CD14-positive monocyte (primary cell): Measurements from ENCODE around the gene PPFIBP2. TPM values are rescaled to one million over a fixed set of nuclear protein-coding genes. Genes with fewer than 3 reads are reported as not detected.
A peak's percentile ranks its signal among the peaks of the same experiment; 100 is the strongest.

Source experiments
- DNase-seq, 3 donors: peaks; one replicate each; pipeline ENCODE4 v3.0.0-alpha.2; 2011 to 2022
- H2AFZ ChIP-seq: 2 replicates; pipeline ENCODE4 v1.6.0; 2012; ENCODE audit warnings: mild to moderate bottlenecking, low read depth, low read length, inconsistent platforms; ENCODE audit not compliant: insufficient read depth, poor library complexity, severe bottlenecking
- H3K27ac ChIP-seq, 2 donors: 1 replicate in 1 of 2; 2 replicates in 1 of 2; pipeline ENCODE4 v1.5.1; 2012 to 2013; ENCODE audit warnings: low read length in 2 of 2, control low read depth in 1 of 2, inconsistent platforms in 1 of 2, low read depth in 1 of 2, mild to moderate bottlenecking in 1 of 2
- H3K27me3 ChIP-seq, 2 donors: one replicate each; pipeline versions ENCODE4 v1.6.0 to v1.6.1; 2011 to 2013; ENCODE audit warnings: low read length in 2 of 2; ENCODE audit not compliant: control insufficient read depth in 2 of 2, insufficient read depth in 2 of 2
- H3K36me3 ChIP-seq, 2 donors: replicated peaks in 1 of 2; 1 replicate in 1 of 2; 2 replicates in 1 of 2; pipeline versions ENCODE4 v1.5.1 to v1.6.1; 2012 to 2013; ENCODE audit warnings: low read length in 2 of 2, control low read depth in 1 of 2, inconsistent platforms in 1 of 2, mild to moderate bottlenecking in 1 of 2; ENCODE audit not compliant: insufficient read depth in 2 of 2, control insufficient read depth in 1 of 2
- H3K4me1 ChIP-seq, 2 donors: 1 replicate in 1 of 2; 2 replicates in 1 of 2; pipeline versions ENCODE4 v1.5.1 to v1.6.1; 2012 to 2013; ENCODE audit warnings: low read length in 2 of 2, control low read depth in 1 of 2, inconsistent platforms in 1 of 2, mild to moderate bottlenecking in 1 of 2, moderate library complexity in 1 of 2; ENCODE audit not compliant: insufficient read depth in 2 of 2, control insufficient read depth in 1 of 2
- H3K4me2 ChIP-seq: replicated peaks from 2 replicates; pipeline ENCODE3; 2012; ENCODE audit warnings: low read length, moderate library complexity, mild to moderate bottlenecking; ENCODE audit not compliant: poor library complexity, severe bottlenecking; ENCODE audit errors: extremely low read depth
- H3K4me3 ChIP-seq, 3 experiments: fragments of 200-600 bp in 1 of 3; sonication (generic) in 1 of 3; replicated peaks in 1 of 3; 1 replicate in 2 of 3; 2 replicates in 1 of 3; pipeline ENCODE4 v1.5.1; 2011 to 2013; ENCODE audit warnings: low read length in 3 of 3, mild to moderate bottlenecking in 3 of 3, control low read depth in 2 of 3, low read depth in 2 of 3, inconsistent platforms in 1 of 3, moderate library complexity in 1 of 3
- H3K79me2 ChIP-seq: 2 replicates; pipeline ENCODE4 v1.6.0; 2012; ENCODE audit warnings: mild to moderate bottlenecking, control low read depth, inconsistent platforms, low read length, moderate library complexity; ENCODE audit not compliant: insufficient read depth
- H3K9ac ChIP-seq: 2 replicates; pipeline ENCODE4 v1.6.0; 2017; ENCODE audit warnings: low read length, mild to moderate bottlenecking; ENCODE audit not compliant: insufficient read depth, poor library complexity, severe bottlenecking
- H3K9me3 ChIP-seq, 2 donors: replicated peaks in 1 of 2; 1 replicate in 1 of 2; 2 replicates in 1 of 2; pipeline versions ENCODE4 v1.5.1 to v1.6.1; 2012 to 2013; ENCODE audit warnings: low read length in 2 of 2, control low read depth in 1 of 2; ENCODE audit not compliant: control insufficient read depth in 1 of 2, insufficient read depth in 1 of 2
- H4K20me1 ChIP-seq: 2 replicates; pipeline ENCODE4 v1.6.0; 2012; ENCODE audit warnings: mild to moderate bottlenecking, low read length, control low read depth, moderate library complexity; ENCODE audit not compliant: insufficient read depth
- H3K27ac Mint-ChIP-seq, 7 donors: one replicate each; pipeline ENCODE4 v1.8.0; 2020; ENCODE audit warnings: mild to moderate bottlenecking in 7 of 7, mixed read lengths in 7 of 7, moderate library complexity in 6 of 7, inconsistent platforms in 2 of 7
- H3K27me3 Mint-ChIP-seq, 3 donors: one replicate each; pipeline ENCODE4 v1.8.0; 2021 to 2022; ENCODE audit warnings: low read depth in 3 of 3, mild to moderate bottlenecking in 3 of 3, mixed read lengths in 3 of 3, moderate library complexity in 3 of 3, inconsistent platforms in 1 of 3
- H3K36me3 Mint-ChIP-seq, 2 donors: one replicate each; pipeline ENCODE4 v1.8.0; 2020; ENCODE audit warnings: mixed read lengths in 2 of 2, inconsistent platforms in 1 of 2, mild to moderate bottlenecking in 1 of 2
- H3K4me1 Mint-ChIP-seq: one replicate; pipeline ENCODE4 v1.8.0; 2020; ENCODE audit warnings: mild to moderate bottlenecking, mixed read lengths
- H3K4me3 Mint-ChIP-seq, 2 donors: one replicate each; pipeline ENCODE4 v1.8.0; 2020; ENCODE audit warnings: mild to moderate bottlenecking in 2 of 2, mixed read lengths in 2 of 2, moderate library complexity in 1 of 2
- H3K9me3 Mint-ChIP-seq, 7 donors: one replicate each; pipeline ENCODE4 v1.8.0; 2020 to 2022; ENCODE audit warnings: mixed read lengths in 7 of 7, mild to moderate bottlenecking in 6 of 7, moderate library complexity in 6 of 7, inconsistent platforms in 2 of 7
- CTCF ChIP-seq: fragments of 200-600 bp; IDR thresholded peaks from one replicate; pipeline ENCODE4 v1.8.0; 2022; ENCODE audit warnings: antibody characterized with exemption, mild to moderate bottlenecking
- WGBS: methylation state at CpG from one replicate; pipeline ENCODE4 v1.1.5; 2013; ENCODE audit warnings: missing lambda C conversion rate; ENCODE audit not compliant: insufficient coverage; 5-methylcytosine and 5-hydroxymethylcytosine counted together
- intact Hi-C, 2 donors: fragments of 100-400 bp; cut with micrococcal nuclease; formaldehyde crosslinking; loops; one replicate each; pipeline versions ENCODE4 v1.15.0 to v1.15.1; 2023
- polyA plus RNA-seq, 3 donors: library from polyadenylated mRNA; depleted of rRNA in 1 of 3; unstranded in 2 of 3; stranded (reverse) in 1 of 3; fragments of 300-500 nt in 2 of 3; fragments of >200 nt in 1 of 3; fragmentation: Illumina TruSeq in 2 of 3; gene quantifications; 1 replicate in 2 of 3; 2 replicates in 1 of 3; pipeline ENCODE4 v1.2.3, GENCODE V29; 2012 to 2021

PPFIBP2 gene
- polyA plus RNA-seq, 3 donors: 5.9 to 41.6 (median 8.6) TPM

DNA sequence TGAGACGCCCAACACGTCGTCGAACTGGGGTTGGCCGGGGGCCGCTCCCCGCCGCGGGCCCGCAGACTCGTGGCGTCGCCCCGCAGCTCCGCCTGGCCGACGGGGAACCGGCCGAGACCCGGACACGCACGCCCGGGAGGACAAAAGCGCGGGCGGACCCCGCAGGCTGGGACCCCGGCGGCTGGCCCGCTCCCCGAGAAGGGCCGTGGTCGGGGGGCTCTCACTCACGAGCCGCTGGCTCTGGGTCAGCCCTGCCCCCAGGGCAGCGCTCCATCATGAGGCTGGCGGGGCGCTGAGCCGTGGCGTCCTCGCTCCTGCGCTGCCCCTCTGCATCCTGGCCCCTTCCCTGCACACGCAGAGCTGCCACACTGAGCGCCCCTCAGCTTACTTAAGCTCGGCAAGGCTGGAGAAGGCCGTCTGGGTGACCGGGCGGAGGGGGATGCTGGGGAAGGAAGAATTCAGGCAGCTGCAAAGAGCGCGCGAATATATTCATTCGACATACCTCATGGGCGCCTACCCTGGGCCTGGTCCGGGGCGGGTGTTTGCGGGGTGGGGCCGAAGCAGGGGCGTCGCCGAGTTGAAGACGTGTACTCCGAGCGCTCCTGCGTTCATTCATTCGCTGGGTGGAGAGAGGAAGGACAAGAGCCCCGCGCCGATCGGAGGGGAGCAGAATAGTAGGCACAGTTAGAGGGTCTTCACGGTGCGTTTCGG is 160.1 kb downstream of the PPFIBP2 start:
- H3K9me3 ChIP-seq: peaks cover 16 to 54% of the 10 kb centered on the region in 2 donors
- H3K4me1 Mint-ChIP-seq: peaks cover 46% of the 10 kb centered on the region
- no peaks in the 10 kb centered on the region for H3K36me3 ChIP-seq
- H3K4me1 ChIP-seq: peaks cover 28 to 34% of the 10 kb centered on the region in 2 donors
- peaks cover 25 to 41% of the 10 kb centered on the region in 2 donors for H3K27me3 ChIP-seq
- peak overlapping the region; percentile 76 to 86 for H3K4me3 Mint-ChIP-seq
- intact Hi-C loops: no loop called here
- no peak overlapping the region for H3K27ac ChIP-seq
- WGBS: 6% methylated on average over 69 of the region's 72 CpGs
- H3K9me3 Mint-ChIP-seq: peaks cover 11 to 48% (median 35%) of the 10 kb centered on the region in 7 donors
- peak overlapping the region; percentile 76 for H3K4me2 ChIP-seq
- H4K20me1 ChIP-seq: no peaks in the 10 kb centered on the region
- no peaks in the 10 kb centered on the region for H3K79me2 ChIP-seq
- H3K9ac ChIP-seq: peak overlapping the region; percentile 27
- DNase-seq: no peak
- H3K36me3 Mint-ChIP-seq: peaks cover 13 to 21% of the 10 kb centered on the region in 2 donors
- peak overlapping the region; percentile 75 for H2AFZ ChIP-seq
- H3K4me3 ChIP-seq: peak overlapping the region; percentile 21 to 67 (median 23)
- TF ChIP-seq CTCF: no peak
- H3K27me3 Mint-ChIP-seq: peaks cover 42 to 56% (median 48%) of the 10 kb centered on the region in 3 donors
- H3K27ac Mint-ChIP-seq: peak overlapping the region in 3 of 7 donors; percentile 30 to 63 (median 53)

DNA sequence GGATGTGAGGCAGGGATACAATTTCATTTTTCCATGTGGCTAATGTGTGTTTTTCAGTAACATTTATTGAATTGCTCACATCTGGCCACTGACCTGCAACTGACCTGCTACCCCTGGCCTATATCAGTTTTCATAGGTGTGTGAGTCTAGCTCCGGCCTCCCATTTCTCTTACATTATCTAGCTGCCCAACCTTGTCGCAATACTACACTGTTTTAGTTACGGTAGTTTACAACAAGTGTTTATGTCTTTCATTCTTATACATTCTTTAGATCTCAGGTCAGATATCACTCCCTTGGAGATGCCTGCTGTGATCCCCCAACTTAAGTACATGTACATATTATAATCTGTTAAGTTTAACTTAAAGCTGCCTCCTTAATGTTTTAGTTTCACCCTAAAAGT is 161.8 kb downstream of the PPFIBP2 start:
- H3K36me3 Mint-ChIP-seq: peaks cover 11 to 21% of the 10 kb centered on the region in 2 donors
- whole genome bisulfite sequencing: no CpG with 5 or more reads among the region's 3 CpGs
- H3K27me3 Mint-ChIP-seq: peaks cover 41 to 68% (median 48%) of the 10 kb centered on the region in 3 donors

More for the DNA sequence above, 161.8 kb downstream of the PPFIBP2 start:
- Histone ChIP-seq H2AFZ (no peak overlapping the region), H3K9me3 (peaks cover 16 to 54% of the 10 kb centered on the region in 2 donors), H4K20me1 (no peaks in the 10 kb centered on the region), H3K36me3 (no peaks in the 10 kb centered on the region), H3K4me2 (no peak overlapping the region), H3K4me3 (no peak overlapping the region), H3K4me1 (peaks cover 20 to 27% of the 10 kb centered on the region in 2 donors), H3K27me3 (peaks cover 28 to 44% of the 10 kb centered on the region in 2 donors), H3K79me2 (no peaks in the 10 kb centered on the region), H3K27ac (no peak overlapping the region), H3K9ac (no peak overlapping the region)
- Mint-ChIP-seq H3K9me3 (peaks cover 14 to 58% (median 39%) of the 10 kb centered on the region in 7 donors), H3K4me3 (peak overlapping the region in 1 of 2 donors; percentile 76), H3K4me1 (peaks cover 40% of the 10 kb centered on the region), H3K27ac (no peak overlapping the region)
- no peak for TF ChIP-seq CTCF
- intact Hi-C loops: loop anchor here in 1 of 2 donors (5.0 kb wide), 1 partner anchor 178 kb away; no protein-coding TSS in a partner anchor
- DNase-seq: no peak
